ENCODE results near the gene DENND4A.

DNA sequence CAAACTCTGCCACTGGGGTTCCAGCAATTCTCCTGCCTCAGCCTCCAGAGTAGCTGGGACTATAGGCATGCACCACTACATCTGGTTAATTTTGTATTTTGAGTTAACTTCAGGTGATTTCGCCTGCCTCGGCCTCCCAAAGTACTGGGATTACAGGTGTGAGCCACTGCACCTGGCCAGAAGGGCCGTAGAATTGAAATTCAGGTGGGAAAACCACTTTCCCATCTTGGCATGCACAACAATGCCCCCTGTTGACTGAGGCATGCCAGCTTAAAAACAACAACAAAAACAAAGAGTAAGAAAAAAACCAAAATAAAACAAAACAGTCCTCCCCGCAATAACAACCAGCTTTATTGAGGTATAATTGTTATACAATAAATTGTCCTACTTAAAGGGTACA is 44.6 kb upstream of the DENND4A start:
- TF ChIP-seq POLR2A (IDR thresholded peaks at IDR 0.05): no peak
- TF ChIP-seq, protein P1, sequence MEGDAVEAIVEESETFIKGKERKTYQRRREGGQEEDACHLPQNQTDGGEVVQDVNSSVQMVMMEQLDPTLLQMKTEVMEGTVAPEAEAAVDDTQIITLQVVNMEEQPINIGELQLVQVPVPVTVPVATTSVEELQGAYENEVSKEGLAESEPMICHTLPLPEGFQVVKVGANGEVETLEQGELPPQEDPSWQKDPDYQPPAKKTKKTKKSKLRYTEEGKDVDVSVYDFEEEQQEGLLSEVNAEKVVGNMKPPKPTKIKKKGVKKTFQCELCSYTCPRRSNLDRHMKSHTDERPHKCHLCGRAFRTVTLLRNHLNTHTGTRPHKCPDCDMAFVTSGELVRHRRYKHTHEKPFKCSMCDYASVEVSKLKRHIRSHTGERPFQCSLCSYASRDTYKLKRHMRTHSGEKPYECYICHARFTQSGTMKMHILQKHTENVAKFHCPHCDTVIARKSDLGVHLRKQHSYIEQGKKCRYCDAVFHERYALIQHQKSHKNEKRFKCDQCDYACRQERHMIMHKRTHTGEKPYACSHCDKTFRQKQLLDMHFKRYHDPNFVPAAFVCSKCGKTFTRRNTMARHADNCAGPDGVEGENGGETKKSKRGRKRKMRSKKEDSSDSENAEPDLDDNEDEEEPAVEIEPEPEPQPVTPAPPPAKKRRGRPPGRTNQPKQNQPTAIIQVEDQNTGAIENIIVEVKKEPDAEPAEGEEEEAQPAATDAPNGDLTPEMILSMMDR (IDR thresholded peaks at IDR 0.05): no peak
- no peak for TF ChIP-seq EP300 (IDR thresholded peaks at IDR 0.05)
- TF ChIP-seq POLR2AphosphoS5 (IDR thresholded peaks at IDR 0.05): no peak
